Activated CD4-positive, alpha-beta T cell treated with anti-CD3 and anti-CD28 coated beads for 1 hour (primary cell): ENCODE measurements around the gene MYO1B.

Experiments used
- DNase-seq: peaks from one replicate; pipeline ENCODE4 v3.0.0-alpha.2; 2020

MYO1B gene

GRCh38 chr2:191369034-191369433, 123.8 kb downstream of the MYO1B start:
- no peak for DNase-seq

GRCh38 chr2:191374366-191374765, 129.2 kb downstream of the MYO1B start:
- no peak for DNase-seq

GRCh38 chr2:191374939-191375338, 129.7 kb downstream of the MYO1B start:
- DNase-seq: no peak

GRCh38 chr2:191376981-191377629, 131.9 kb downstream of the MYO1B start:
- DNase-seq: no peak

- DNase-seq: no peak
These were observed 134.2 kb downstream of the MYO1B start for GRCh38 chr2:191379375-191379774.

GRCh38 chr2:191382801-191383200, 137.6 kb downstream of the MYO1B start:
- no peak for DNase-seq

- no peak for DNase-seq
These were observed 138.3 kb downstream of the MYO1B start for GRCh38 chr2:191383486-191383885.

- no peak for DNase-seq
These were observed 139.6 kb downstream of the MYO1B start for GRCh38 chr2:191384829-191385228.

GRCh38 chr2:191385416-191386160, 140.4 kb downstream of the MYO1B start:
- no peak for DNase-seq

GRCh38 chr2:191386938-191387536, 141.8 kb downstream of the MYO1B start:
- DNase-seq: no peak

GRCh38 chr2:191389288-191389687, 144.1 kb downstream of the MYO1B start:
- no peak for DNase-seq

- no peak for DNase-seq
These were observed 146.0 kb downstream of the MYO1B start for GRCh38 chr2:191391171-191391570.

- DNase-seq: no peak
These were observed 148.8 kb downstream of the MYO1B start for GRCh38 chr2:191394043-191394442.

GRCh38 chr2:191396794-191397193, 151.6 kb downstream of the MYO1B start:
- DNase-seq: no peak

GRCh38 chr2:191399601-191400000, 154.4 kb downstream of the MYO1B start:
- no peak for DNase-seq

- DNase-seq: no peak
These were observed 156.1 kb downstream of the MYO1B start for GRCh38 chr2:191401287-191401686.

- no peak for DNase-seq
These were observed 157.9 kb downstream of the MYO1B start for GRCh38 chr2:191402966-191403565.

GRCh38 chr2:191404568-191404991, 159.4 kb downstream of the MYO1B start:
- no peak for DNase-seq

- no peak for DNase-seq
These were observed 160.3 kb downstream of the MYO1B start for GRCh38 chr2:191405546-191405945.

- no peak for DNase-seq
These were observed 165.6 kb downstream of the MYO1B start for GRCh38 chr2:191410646-191411436.

- DNase-seq: no peak
These were observed 166.3 kb downstream of the MYO1B start for GRCh38 chr2:191411472-191411871.

GRCh38 chr2:191412353-191412752, 167.1 kb downstream of the MYO1B start:
- no peak for DNase-seq

GRCh38 chr2:191415101-191415500, 169.9 kb downstream of the MYO1B start:
- DNase-seq: no peak
